ENCODE measurements around the gene CTSS. TPM values are rescaled to one million over a fixed set of nuclear protein-coding genes. Genes with fewer than 3 reads are reported as not detected.

CTSS gene
- total RNA-seq, 1 experiment from 2014 or later = 0.57 TPM

- BruUV-seq (replicated peaks) = no TSS peak
- ATAC-seq (no peak), DNase-seq (ENCODE audit: low read depth, low spot score) (no peak)
- intact Hi-C loops (cut with micrococcal nuclease) = no loop called here
- Histone ChIP-seq H3K9me2 (ENCODE audit: insufficient read depth) (no peaks in the 10 kb centered on the region), H4K20me1 (ENCODE audit: insufficient read depth) (no peaks in the 10 kb centered on the region), H3K36me3 (ENCODE audit: control insufficient read depth in 1 of 2, insufficient read depth in 2 of 2, low read length in 2 of 2) (peaks cover 4 to 10% of the 10 kb centered on the region in 2 experiments; a peak in 3 of 4 replicates), H3K9me3 (ENCODE audit: control insufficient read depth in 1 of 2, insufficient read depth in 1 of 2, low read depth in 1 of 2, low read length in 2 of 2) (no peaks in the 10 kb centered on the region), H3K27me3 (ENCODE audit: insufficient read depth, low read length) (no peaks in the 10 kb centered on the region), H3K79me2 (ENCODE audit: insufficient read depth, low read length) (no peaks in the 10 kb centered on the region), H3K4me2 (ENCODE audit: low read length) (no peak overlapping the region), H3K9ac (ENCODE audit: low read length) (no peak overlapping the region), H3K4me3 (replicated peaks in 1 of 2; ENCODE audit: low read depth in 1 of 2, low read length in 2 of 2) (no peak overlapping the region), H3K27ac (ENCODE audit: low read depth, low read length) (no peak overlapping the region), H3K4me1 (ENCODE audit: control insufficient read depth in 1 of 2, insufficient read depth in 2 of 2, low read length in 2 of 2) (no peaks in the 10 kb centered on the region), H2AFZ (ENCODE audit: low read depth, low read length, poor library complexity, severe bottlenecking) (no peak overlapping the region)
- RAD21 ChIA-PET (ENCODE audit: low non-redundant PET in 1 of 2, low total read pairs in 2 of 2, uncharacterized antibody in 2 of 2, unreplicated experiment in 2 of 2) = no interaction called here
- CTCF ChIA-PET = no interaction called here
- TF ChIP-seq CBX3 (IDR thresholded peaks at IDR 0.05; ENCODE audit: low read depth) = no peak
- no peak for TF ChIP-seq POLR2AphosphoS5 (IDR thresholded peaks at IDR 0.05; ENCODE audit: low read depth, low read length)
- no peak for TF ChIP-seq FOSL1 (IDR thresholded peaks at IDR 0.05; ENCODE audit: low read depth)
- TF ChIP-seq CTCF (IDR thresholded peaks at IDR 0.05 in 2 of 3, conservative IDR thresholded peaks at IDR 0.05 in 1 of 3; ENCODE audit: borderline replicate concordance in 1 of 3, insufficient read depth in 1 of 3, low read depth in 2 of 3, low read length in 2 of 3) = no peak
- TF ChIP-seq, protein P1, sequence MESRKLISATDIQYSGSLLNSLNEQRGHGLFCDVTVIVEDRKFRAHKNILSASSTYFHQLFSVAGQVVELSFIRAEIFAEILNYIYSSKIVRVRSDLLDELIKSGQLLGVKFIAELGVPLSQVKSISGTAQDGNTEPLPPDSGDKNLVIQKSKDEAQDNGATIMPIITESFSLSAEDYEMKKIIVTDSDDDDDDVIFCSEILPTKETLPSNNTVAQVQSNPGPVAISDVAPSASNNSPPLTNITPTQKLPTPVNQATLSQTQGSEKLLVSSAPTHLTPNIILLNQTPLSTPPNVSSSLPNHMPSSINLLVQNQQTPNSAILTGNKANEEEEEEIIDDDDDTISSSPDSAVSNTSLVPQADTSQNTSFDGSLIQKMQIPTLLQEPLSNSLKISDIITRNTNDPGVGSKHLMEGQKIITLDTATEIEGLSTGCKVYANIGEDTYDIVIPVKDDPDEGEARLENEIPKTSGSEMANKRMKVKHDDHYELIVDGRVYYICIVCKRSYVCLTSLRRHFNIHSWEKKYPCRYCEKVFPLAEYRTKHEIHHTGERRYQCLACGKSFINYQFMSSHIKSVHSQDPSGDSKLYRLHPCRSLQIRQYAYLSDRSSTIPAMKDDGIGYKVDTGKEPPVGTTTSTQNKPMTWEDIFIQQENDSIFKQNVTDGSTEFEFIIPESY (IDR thresholded peaks at IDR 0.05; ENCODE audit: extremely low read depth, insufficient replicate concordance, low read length) = no peak
- no peak for TF ChIP-seq MAX (IDR thresholded peaks at IDR 0.05)
- TF ChIP-seq EGR1 (IDR thresholded peaks at IDR 0.05; ENCODE audit: low read depth) = no peak
- TF ChIP-seq EZH2phosphoT487 (IDR thresholded peaks at IDR 0.05; ENCODE audit: borderline replicate concordance) = no peak
- no peak for TF ChIP-seq RAD21 (IDR thresholded peaks at IDR 0.05; ENCODE audit: low read depth)
- no peak for TF ChIP-seq SP1 (IDR thresholded peaks at IDR 0.05; ENCODE audit: low read depth)
- POLR2A ChIA-PET = no interaction called here
Observed at GRCh38 chr1:150807249-150808023, 41.9 kb upstream of the CTSS start.
